ENCODE results near the gene SBF1. TPM values are rescaled to one million over a fixed set of nuclear protein-coding genes. Genes with fewer than 3 reads are reported as not detected.
A peak's percentile ranks its signal among the peaks of the same experiment; 100 is the strongest.

Gene SBF1
- total RNA-seq, 1 donor from 2014 or later: 96.5 TPM

GRCh38 chr22:50517495-50518260 lies 42.8 kb upstream of the SBF1 start:
- H3K36me3 Mint-ChIP-seq (ENCODE audit: insufficient read depth): peaks cover 2% of the 10 kb centered on the region
- no peak for DNase-seq (ENCODE audit: low spot score, unreplicated experiment)
- H3K27ac Mint-ChIP-seq: no peak overlapping the region
- H3K4me3 Mint-ChIP-seq (ENCODE audit: low read depth): no peak overlapping the region
- no peaks in the 10 kb centered on the region for H3K9me3 Mint-ChIP-seq (ENCODE audit: low read depth)
- no peak for TF ChIP-seq CTCF (IDR thresholded peaks at IDR 0.05; ENCODE audit: unreplicated experiment)
- no peaks in the 10 kb centered on the region for H3K27me3 Mint-ChIP-seq
- no peaks in the 10 kb centered on the region for H3K4me1 Mint-ChIP-seq (ENCODE audit: low read depth)

GRCh38 chr22:50516891-50517290 lies 42.1 kb upstream of the SBF1 start:
- H3K36me3 Mint-ChIP-seq (ENCODE audit: insufficient read depth): peaks cover 2% of the 10 kb centered on the region
- H3K27me3 Mint-ChIP-seq: no peaks in the 10 kb centered on the region

GRCh38 chr22:50516068-50516467 lies 41.2 kb upstream of the SBF1 start:
- no peak for DNase-seq (ENCODE audit: low spot score, unreplicated experiment)
- TF ChIP-seq CTCF (IDR thresholded peaks at IDR 0.05; ENCODE audit: unreplicated experiment): no peak
- Mint-ChIP-seq H3K36me3 (ENCODE audit: insufficient read depth) (peaks cover 2% of the 10 kb centered on the region), H3K4me1 (ENCODE audit: low read depth) (no peaks in the 10 kb centered on the region), H3K27ac (no peak overlapping the region), H3K4me3 (ENCODE audit: low read depth) (no peak overlapping the region), H3K27me3 (no peaks in the 10 kb centered on the region), H3K9me3 (ENCODE audit: low read depth) (no peaks in the 10 kb centered on the region)

More at GRCh38 chr22:50516891-50517290, 42.1 kb upstream of the SBF1 start:
- no peak for DNase-seq (ENCODE audit: low spot score, unreplicated experiment)
- H3K27ac Mint-ChIP-seq: no peak overlapping the region
- H3K4me3 Mint-ChIP-seq (ENCODE audit: low read depth): no peak overlapping the region
- TF ChIP-seq CTCF (IDR thresholded peaks at IDR 0.05; ENCODE audit: unreplicated experiment): no peak
- H3K4me1 Mint-ChIP-seq (ENCODE audit: low read depth): no peaks in the 10 kb centered on the region
- no peaks in the 10 kb centered on the region for H3K9me3 Mint-ChIP-seq (ENCODE audit: low read depth)

GRCh38 chr22:50513175-50513574 lies 38.3 kb upstream of the SBF1 start:
- Mint-ChIP-seq H3K36me3 (ENCODE audit: insufficient read depth) (peaks cover 2% of the 10 kb centered on the region), H3K27me3 (no peaks in the 10 kb centered on the region), H3K27ac (no peak overlapping the region), H3K9me3 (ENCODE audit: low read depth) (no peaks in the 10 kb centered on the region), H3K4me3 (ENCODE audit: low read depth) (no peak overlapping the region), H3K4me1 (ENCODE audit: low read depth) (peaks cover 10% of the 10 kb centered on the region)
- DNase-seq (ENCODE audit: low spot score, unreplicated experiment): no peak
- TF ChIP-seq CTCF (IDR thresholded peaks at IDR 0.05; ENCODE audit: unreplicated experiment): no peak

GRCh38 chr22:50508897-50509296 lies 34.1 kb upstream of the SBF1 start:
- H3K27ac Mint-ChIP-seq: peak overlapping the region; percentile 93
- H3K4me1 Mint-ChIP-seq (ENCODE audit: low read depth): peaks cover 15% of the 10 kb centered on the region
- no peaks in the 10 kb centered on the region for H3K27me3 Mint-ChIP-seq
- peak overlapping the region; percentile 95 for H3K4me3 Mint-ChIP-seq (ENCODE audit: low read depth)
- no peak for DNase-seq (ENCODE audit: low spot score, unreplicated experiment)
- TF ChIP-seq CTCF (IDR thresholded peaks at IDR 0.05; ENCODE audit: unreplicated experiment): no peak
- H3K9me3 Mint-ChIP-seq (ENCODE audit: low read depth): no peaks in the 10 kb centered on the region
- no peaks in the 10 kb centered on the region for H3K36me3 Mint-ChIP-seq (ENCODE audit: insufficient read depth)

Measured in progenitor cell of endocrine pancreas (in vitro differentiated cells).